ENCODE data around the gene TRPM3.

DNA sequence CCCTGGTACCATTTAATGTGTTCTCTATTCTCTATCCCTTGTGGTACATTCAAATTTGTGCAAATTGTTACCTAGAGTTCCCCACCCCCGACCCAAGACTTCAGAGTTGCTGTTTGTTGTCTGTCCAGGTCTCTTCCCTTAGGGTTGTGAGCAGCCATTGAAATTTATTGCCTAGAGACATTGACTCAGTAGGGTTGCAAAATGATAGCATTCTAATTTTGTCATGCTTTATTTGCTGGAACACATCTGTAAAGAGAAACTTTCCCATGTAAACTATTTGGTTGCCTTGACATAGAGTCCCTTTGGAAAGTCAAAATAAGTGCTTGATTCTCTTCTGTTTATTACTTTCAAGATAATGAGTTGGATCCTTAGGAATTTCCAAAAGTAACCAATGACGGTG is 615.3 kb downstream of the TRPM3 start:
- no peak for TF ChIP-seq POLR2A (IDR thresholded peaks at IDR 0.05)
- TF ChIP-seq, protein P1, sequence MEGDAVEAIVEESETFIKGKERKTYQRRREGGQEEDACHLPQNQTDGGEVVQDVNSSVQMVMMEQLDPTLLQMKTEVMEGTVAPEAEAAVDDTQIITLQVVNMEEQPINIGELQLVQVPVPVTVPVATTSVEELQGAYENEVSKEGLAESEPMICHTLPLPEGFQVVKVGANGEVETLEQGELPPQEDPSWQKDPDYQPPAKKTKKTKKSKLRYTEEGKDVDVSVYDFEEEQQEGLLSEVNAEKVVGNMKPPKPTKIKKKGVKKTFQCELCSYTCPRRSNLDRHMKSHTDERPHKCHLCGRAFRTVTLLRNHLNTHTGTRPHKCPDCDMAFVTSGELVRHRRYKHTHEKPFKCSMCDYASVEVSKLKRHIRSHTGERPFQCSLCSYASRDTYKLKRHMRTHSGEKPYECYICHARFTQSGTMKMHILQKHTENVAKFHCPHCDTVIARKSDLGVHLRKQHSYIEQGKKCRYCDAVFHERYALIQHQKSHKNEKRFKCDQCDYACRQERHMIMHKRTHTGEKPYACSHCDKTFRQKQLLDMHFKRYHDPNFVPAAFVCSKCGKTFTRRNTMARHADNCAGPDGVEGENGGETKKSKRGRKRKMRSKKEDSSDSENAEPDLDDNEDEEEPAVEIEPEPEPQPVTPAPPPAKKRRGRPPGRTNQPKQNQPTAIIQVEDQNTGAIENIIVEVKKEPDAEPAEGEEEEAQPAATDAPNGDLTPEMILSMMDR (IDR thresholded peaks at IDR 0.05) = no peak

All from adrenal gland (tissue), 5 donors.